Esophagus squamous epithelium (tissue), 4 donors: ENCODE measurements around the gene ANTXR1.

Source experiments
- POLR2A ChIP-seq, 4 donors: fragments of 450-650 bp; IDR thresholded peaks; one replicate each; pipeline ENCODE4 v1.6.1; 2017; ENCODE audit warnings: antibody characterized with exemption in 4 of 4, mild to moderate bottlenecking in 4 of 4, moderate library complexity in 3 of 4
- TF ChIP-seq, protein P1 (sequence below), 6 experiments: fragments of 450-650 bp in 4 of 6; fragments of 200-600 bp in 2 of 6; sonication (generic) in 2 of 6; IDR thresholded peaks; one replicate each; pipeline ENCODE4 v1.5.1; 2016 to 2019; ENCODE audit warnings: antibody characterized with exemption in 6 of 6, mild to moderate bottlenecking in 4 of 6, moderate library complexity in 4 of 6

DNA sequence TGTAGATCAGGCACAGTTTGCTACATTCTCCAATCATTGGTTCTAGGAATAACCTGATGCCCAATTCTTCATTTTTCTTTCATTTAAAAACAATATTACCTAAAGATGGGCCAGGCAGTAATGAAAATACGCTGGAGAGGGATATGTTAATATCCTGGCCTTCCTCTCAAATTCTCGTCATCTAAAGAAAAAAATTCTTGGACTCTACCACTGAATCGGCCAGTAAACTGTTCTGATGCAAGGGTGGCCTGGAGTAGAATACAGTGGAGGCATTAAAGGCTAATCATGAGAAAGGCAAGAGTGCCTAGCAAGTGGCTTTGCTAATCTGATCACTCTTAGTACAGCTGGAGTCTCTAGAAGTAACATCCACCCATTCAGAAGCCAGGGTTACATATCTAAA, 157.7 kb downstream of the ANTXR1 start:
- TF ChIP-seq, protein P1, sequence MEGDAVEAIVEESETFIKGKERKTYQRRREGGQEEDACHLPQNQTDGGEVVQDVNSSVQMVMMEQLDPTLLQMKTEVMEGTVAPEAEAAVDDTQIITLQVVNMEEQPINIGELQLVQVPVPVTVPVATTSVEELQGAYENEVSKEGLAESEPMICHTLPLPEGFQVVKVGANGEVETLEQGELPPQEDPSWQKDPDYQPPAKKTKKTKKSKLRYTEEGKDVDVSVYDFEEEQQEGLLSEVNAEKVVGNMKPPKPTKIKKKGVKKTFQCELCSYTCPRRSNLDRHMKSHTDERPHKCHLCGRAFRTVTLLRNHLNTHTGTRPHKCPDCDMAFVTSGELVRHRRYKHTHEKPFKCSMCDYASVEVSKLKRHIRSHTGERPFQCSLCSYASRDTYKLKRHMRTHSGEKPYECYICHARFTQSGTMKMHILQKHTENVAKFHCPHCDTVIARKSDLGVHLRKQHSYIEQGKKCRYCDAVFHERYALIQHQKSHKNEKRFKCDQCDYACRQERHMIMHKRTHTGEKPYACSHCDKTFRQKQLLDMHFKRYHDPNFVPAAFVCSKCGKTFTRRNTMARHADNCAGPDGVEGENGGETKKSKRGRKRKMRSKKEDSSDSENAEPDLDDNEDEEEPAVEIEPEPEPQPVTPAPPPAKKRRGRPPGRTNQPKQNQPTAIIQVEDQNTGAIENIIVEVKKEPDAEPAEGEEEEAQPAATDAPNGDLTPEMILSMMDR (IDR thresholded peaks at IDR 0.05): no peak
- no peak for TF ChIP-seq POLR2A (IDR thresholded peaks at IDR 0.05)
